SU-DHL-6 (cell line): Measurements from ENCODE around the gene ELL3.

Experiments used
- H2AFZ ChIP-seq: fragments of 200-600 bp; sonication (generic); 2 replicates; pipeline ENCODE4 v1.6.1; 2014; ENCODE audit warnings: low read depth, mild to moderate bottlenecking, moderate library complexity, mixed read lengths, antibody characterized with exemption, low read length; ENCODE audit not compliant: severe bottlenecking
- H3F3A ChIP-seq: fragments of 200-600 bp; shearing (Covaris generic); 2 replicates; pipeline ENCODE4 v1.6.0; 2016; ENCODE audit warnings: antibody characterized with exemption, mild to moderate bottlenecking; ENCODE audit not compliant: insufficient read depth
- H3K27ac ChIP-seq: fragments of 200-600 bp; sonication (generic); 2 replicates; pipeline ENCODE4 v1.5.1; 2016; ENCODE audit warnings: low read depth, mild to moderate bottlenecking, low read length, moderate library complexity, mixed read lengths
- H3K27me3 ChIP-seq: fragments of 200-600 bp; sonication (generic), shearing (Covaris generic); 2 replicates; pipeline ENCODE4 v1.6.0; 2014; ENCODE audit warnings: mild to moderate bottlenecking, low read length
- H3K36me3 ChIP-seq: fragments of 200-600 bp; sonication (generic); 2 replicates; pipeline ENCODE4 v1.6.1; 2014; ENCODE audit warnings: mild to moderate bottlenecking, low read length, mixed read lengths
- H3K4me2 ChIP-seq: fragments of 300-600, 200-600 bp; shearing (Covaris generic), sonication (generic); 2 replicates; pipeline ENCODE4 v1.6.0; 2014; ENCODE audit warnings: low read length, low read depth, mild to moderate bottlenecking; ENCODE audit not compliant: poor library complexity, severe bottlenecking
- H3K4me3 ChIP-seq: fragments of 200-600 bp; sonication (generic); 2 replicates; pipeline ENCODE4 v1.5.1; 2014; ENCODE audit warnings: antibody characterized with exemption, low read length, mild to moderate bottlenecking, mixed read lengths; ENCODE audit not compliant: insufficient read depth, poor library complexity, severe bottlenecking
- H3K79me2 ChIP-seq: fragments of 200-600 bp; sonication (generic); 2 replicates; pipeline ENCODE4 v1.6.1; 2014; ENCODE audit warnings: mild to moderate bottlenecking, low read length, moderate library complexity; ENCODE audit not compliant: insufficient read depth
- H3K9ac ChIP-seq: fragments of 200-600 bp; sonication (generic); 2 replicates; pipeline ENCODE4 v1.7.0; 2014; ENCODE audit warnings: mild to moderate bottlenecking, low read length
- H3K9me2 ChIP-seq: fragments of 200-600 bp; sonication (generic); replicated peaks from 2 replicates; pipeline ENCODE4 v1.6.1; 2014; ENCODE audit warnings: low read length; ENCODE audit not compliant: insufficient read depth
- H3K9me3 ChIP-seq: fragments of 200-600 bp; sonication (generic); 2 replicates; pipeline ENCODE4 v1.6.1; 2014; ENCODE audit warnings: low read length, mixed read lengths; ENCODE audit not compliant: insufficient read depth
- H4K20me1 ChIP-seq: fragments of 200-600 bp; sonication (generic); 2 replicates; pipeline ENCODE4 v1.6.1; 2014; ENCODE audit warnings: low read depth, mild to moderate bottlenecking, antibody characterized with exemption, low read length, moderate library complexity, mixed read lengths
- EZH2phosphoT487 ChIP-seq: fragments of 200-600 bp; sonication (generic), shearing (Covaris generic); conservative IDR thresholded peaks from 2 replicates; pipeline ENCODE4 v1.6.1; 2018; ENCODE audit warnings: mild to moderate bottlenecking, antibody characterized with exemption, low read length, moderate library complexity, mixed read lengths
- TF ChIP-seq, protein P1 (sequence below): fragments of 200-600 bp; sonication (generic); IDR thresholded peaks from one replicate; pipeline ENCODE4 v1.5.1; 2017; ENCODE audit warnings: antibody characterized with exemption, mild to moderate bottlenecking, low read length, moderate library complexity; ENCODE audit not compliant: insufficient read depth, poor library complexity, severe bottlenecking

ELL3 gene

DNA sequence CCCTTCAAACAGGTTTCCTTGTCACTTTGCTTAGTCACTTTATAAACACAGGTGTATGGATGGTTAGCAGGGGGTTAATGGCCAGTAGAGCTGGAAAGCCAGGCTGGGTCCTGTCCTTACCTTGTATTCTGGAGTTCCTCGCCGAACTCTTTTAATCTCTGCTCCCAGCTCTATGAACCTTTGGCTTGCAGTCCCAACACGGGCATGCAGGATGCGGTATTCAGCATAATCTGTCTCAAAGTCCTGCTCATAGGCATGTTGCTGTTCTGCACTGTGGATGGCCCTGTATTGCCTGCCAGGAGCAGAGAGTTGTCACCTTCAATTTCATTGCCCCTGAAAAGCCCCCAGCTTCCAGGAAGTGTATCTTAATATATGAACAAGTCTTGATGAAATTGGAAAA lies 2.7 kb downstream of the ELL3 start:
- Histone ChIP-seq H3K27ac (peak overlapping the region; percentile 98), H2AFZ (no peak overlapping the region), H3K4me3 (no peak overlapping the region), H3K9me2 (no peaks in the 10 kb centered on the region), H3F3A (peaks cover 87% of the 10 kb centered on the region), H3K9me3 (no peaks in the 10 kb centered on the region), H3K4me2 (peak overlapping the region; percentile 100), H4K20me1 (0 out of 2 replicates have a peak, but pooled peaks cover 2% of the 10 kb centered on the region), H3K79me2 (peaks cover 27% of the 10 kb centered on the region), H3K9ac (0 out of 2 replicates have a peak overlapping the region, but pooled peaks have one; percentile 98), H3K36me3 (peaks cover 51% of the 10 kb centered on the region), H3K27me3 (no peaks in the 10 kb centered on the region)
- TF ChIP-seq, protein P1, sequence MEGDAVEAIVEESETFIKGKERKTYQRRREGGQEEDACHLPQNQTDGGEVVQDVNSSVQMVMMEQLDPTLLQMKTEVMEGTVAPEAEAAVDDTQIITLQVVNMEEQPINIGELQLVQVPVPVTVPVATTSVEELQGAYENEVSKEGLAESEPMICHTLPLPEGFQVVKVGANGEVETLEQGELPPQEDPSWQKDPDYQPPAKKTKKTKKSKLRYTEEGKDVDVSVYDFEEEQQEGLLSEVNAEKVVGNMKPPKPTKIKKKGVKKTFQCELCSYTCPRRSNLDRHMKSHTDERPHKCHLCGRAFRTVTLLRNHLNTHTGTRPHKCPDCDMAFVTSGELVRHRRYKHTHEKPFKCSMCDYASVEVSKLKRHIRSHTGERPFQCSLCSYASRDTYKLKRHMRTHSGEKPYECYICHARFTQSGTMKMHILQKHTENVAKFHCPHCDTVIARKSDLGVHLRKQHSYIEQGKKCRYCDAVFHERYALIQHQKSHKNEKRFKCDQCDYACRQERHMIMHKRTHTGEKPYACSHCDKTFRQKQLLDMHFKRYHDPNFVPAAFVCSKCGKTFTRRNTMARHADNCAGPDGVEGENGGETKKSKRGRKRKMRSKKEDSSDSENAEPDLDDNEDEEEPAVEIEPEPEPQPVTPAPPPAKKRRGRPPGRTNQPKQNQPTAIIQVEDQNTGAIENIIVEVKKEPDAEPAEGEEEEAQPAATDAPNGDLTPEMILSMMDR: no peak
- no peak for TF ChIP-seq EZH2phosphoT487

DNA sequence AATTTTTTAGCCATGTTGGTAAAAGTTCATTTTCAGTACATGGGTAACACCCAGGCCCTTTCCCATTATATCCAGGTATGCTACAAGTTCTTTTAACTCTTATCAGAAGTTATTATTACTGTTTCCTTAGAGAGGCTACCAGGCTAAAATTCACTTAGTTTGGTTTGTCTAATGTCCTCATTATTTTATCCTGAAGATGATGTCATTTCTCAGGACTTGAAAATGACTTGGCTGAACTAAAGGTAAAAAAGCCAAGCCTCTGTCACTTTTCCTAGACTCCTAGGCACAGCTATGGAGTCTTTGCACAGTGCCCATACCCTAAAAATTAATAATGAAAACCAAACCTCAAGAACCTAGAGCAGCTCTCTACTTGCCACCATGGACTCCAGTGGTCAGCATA lies 4.1 kb downstream of the ELL3 start:
- TF ChIP-seq, protein P1: no peak
- no peak for TF ChIP-seq EZH2phosphoT487
- H3K36me3 ChIP-seq: peaks cover 57% of the 10 kb centered on the region
- peak overlapping the region; percentile 12 for H3K4me2 ChIP-seq
- peaks cover 95% of the 10 kb centered on the region for H3F3A ChIP-seq
- no peaks in the 10 kb centered on the region for H3K9me2 ChIP-seq
- no peaks in the 10 kb centered on the region for H3K9me3 ChIP-seq
- no peaks in the 10 kb centered on the region for H3K27me3 ChIP-seq
- no peak overlapping the region for H3K9ac ChIP-seq
- no peak overlapping the region for H2AFZ ChIP-seq
- no peak overlapping the region for H3K4me3 ChIP-seq
- 0 out of 2 replicates have a peak, but pooled peaks cover 2% of the 10 kb centered on the region for H4K20me1 ChIP-seq
- H3K27ac ChIP-seq: peak overlapping the region; percentile 61
- H3K79me2 ChIP-seq: peaks cover 22% of the 10 kb centered on the region

DNA sequence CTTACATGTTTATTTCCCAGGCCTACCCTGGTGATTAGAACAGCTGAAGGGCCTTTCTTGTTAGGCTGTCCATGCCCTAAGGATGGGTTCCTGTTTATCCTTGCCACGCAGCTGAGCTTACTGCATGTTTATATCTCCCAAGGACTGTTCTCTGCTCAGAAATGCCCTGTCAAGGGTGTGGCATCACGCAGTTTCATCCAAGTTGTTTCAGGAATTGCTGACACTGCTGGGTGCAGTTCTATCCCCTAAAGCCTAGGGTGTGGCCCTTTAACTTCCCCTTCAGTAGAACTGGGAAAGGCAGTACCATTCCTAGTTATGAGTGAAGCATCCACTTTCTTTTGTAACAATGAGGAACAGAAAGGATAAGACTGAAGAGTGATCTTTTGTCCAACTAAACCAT lies 5.0 kb downstream of the ELL3 start:
- Histone ChIP-seq H3K9ac (no peak overlapping the region), H3K79me2 (peaks cover 22% of the 10 kb centered on the region), H3K36me3 (peaks cover 59% of the 10 kb centered on the region), H2AFZ (no peak overlapping the region), H3F3A (peaks cover 94% of the 10 kb centered on the region), H3K9me3 (no peaks in the 10 kb centered on the region), H3K4me2 (no peak overlapping the region), H3K4me3 (no peak overlapping the region), H3K27ac (peak overlapping the region; percentile 61), H3K9me2 (no peaks in the 10 kb centered on the region), H3K27me3 (no peaks in the 10 kb centered on the region), H4K20me1 (0 out of 2 replicates have a peak, but pooled peaks cover 2% of the 10 kb centered on the region)
- TF ChIP-seq, protein P1: no peak
- TF ChIP-seq EZH2phosphoT487: no peak
